PFSK-1 (cell line): ENCODE measurements around the gene SLC43A2.

Source experiments
- FOXP2 ChIP-seq: optimal IDR thresholded peaks from 2 replicates; pipeline ENCODE3; 2011; ENCODE audit warnings: borderline replicate concordance, control low read depth, inconsistent platforms; ENCODE audit not compliant: insufficient read depth; ENCODE audit errors: extremely low read length, extremely low read depth
- POLR2AphosphoS5 ChIP-seq: IDR thresholded peaks from 2 replicates; pipeline ENCODE4 v1.6.1; 2012; ENCODE audit warnings: low read depth, mild to moderate bottlenecking, control low read depth, low read length, moderate library complexity
- SIN3A ChIP-seq: IDR thresholded peaks from 2 replicates; pipeline ENCODE4 v1.6.1; 2012; ENCODE audit warnings: mild to moderate bottlenecking, low read length, moderate library complexity, borderline replicate concordance; ENCODE audit not compliant: insufficient read depth
- TAF1 ChIP-seq: IDR thresholded peaks from 2 replicates; pipeline ENCODE4 v1.6.1; 2012; ENCODE audit warnings: low read length, control low read depth, borderline replicate concordance; ENCODE audit not compliant: insufficient read depth
- TF ChIP-seq, protein P1 (sequence below), 2 experiments: IDR thresholded peaks; 2 replicates each; pipeline versions ENCODE4 v1.6.1 to v1.8.0; 2011 to 2012; ENCODE audit warnings: low read depth in 2 of 2, low read length in 2 of 2, control low read depth in 1 of 2, inconsistent platforms in 1 of 2, mild to moderate bottlenecking in 1 of 2, moderate library complexity in 1 of 2; ENCODE audit not compliant: insufficient read depth in 1 of 2

Gene SLC43A2

DNA sequence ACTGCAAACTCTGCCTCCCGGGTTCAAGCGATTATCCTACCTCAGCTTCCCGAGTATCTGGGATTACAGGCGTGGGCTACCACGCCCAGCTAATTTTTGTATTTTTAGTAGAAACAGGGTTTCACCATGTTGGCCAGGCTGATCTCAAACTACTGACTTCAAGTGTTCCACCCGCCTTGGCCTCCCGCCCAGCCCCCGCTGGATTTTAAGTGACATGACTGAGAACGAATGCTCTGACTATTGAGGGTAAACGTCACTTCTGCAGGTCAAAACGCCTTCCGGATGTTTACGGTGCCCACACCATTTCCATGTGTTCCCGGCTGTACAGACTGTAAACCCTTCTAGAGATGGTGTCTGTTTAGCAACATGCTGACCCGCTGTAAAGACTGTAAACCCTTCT lies 88.8 kb downstream of the SLC43A2 start:
- TF ChIP-seq TAF1 (no peak), FOXP2 (no peak), POLR2AphosphoS5 (no peak), SIN3A (no peak)
- TF ChIP-seq, protein P1, sequence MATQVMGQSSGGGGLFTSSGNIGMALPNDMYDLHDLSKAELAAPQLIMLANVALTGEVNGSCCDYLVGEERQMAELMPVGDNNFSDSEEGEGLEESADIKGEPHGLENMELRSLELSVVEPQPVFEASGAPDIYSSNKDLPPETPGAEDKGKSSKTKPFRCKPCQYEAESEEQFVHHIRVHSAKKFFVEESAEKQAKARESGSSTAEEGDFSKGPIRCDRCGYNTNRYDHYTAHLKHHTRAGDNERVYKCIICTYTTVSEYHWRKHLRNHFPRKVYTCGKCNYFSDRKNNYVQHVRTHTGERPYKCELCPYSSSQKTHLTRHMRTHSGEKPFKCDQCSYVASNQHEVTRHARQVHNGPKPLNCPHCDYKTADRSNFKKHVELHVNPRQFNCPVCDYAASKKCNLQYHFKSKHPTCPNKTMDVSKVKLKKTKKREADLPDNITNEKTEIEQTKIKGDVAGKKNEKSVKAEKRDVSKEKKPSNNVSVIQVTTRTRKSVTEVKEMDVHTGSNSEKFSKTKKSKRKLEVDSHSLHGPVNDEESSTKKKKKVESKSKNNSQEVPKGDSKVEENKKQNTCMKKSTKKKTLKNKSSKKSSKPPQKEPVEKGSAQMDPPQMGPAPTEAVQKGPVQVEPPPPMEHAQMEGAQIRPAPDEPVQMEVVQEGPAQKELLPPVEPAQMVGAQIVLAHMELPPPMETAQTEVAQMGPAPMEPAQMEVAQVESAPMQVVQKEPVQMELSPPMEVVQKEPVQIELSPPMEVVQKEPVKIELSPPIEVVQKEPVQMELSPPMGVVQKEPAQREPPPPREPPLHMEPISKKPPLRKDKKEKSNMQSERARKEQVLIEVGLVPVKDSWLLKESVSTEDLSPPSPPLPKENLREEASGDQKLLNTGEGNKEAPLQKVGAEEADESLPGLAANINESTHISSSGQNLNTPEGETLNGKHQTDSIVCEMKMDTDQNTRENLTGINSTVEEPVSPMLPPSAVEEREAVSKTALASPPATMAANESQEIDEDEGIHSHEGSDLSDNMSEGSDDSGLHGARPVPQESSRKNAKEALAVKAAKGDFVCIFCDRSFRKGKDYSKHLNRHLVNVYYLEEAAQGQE (IDR thresholded peaks at IDR 0.05; ENCODE audit: insufficient read depth in 1 of 2, low read depth in 2 of 2, low read length in 2 of 2): no peak

DNA sequence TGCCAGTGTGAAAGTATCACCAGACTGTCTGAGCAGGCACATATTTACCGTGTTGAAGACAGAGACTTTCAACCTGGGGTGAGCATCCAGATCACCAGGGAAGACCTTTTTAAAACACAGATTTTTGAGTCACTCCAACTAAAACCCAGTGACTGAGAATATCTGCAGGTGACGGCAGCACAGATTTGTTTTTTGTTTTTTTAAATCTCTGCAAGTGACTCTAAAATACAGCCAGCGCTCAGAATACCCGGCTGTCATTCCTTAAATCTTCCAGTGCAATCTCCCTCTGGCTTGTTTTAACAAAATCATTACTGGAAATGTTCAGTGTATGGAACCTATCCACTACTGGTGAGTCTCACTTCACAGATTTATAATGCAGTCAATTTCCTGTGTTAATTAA lies 92.9 kb downstream of the SLC43A2 start:
- TF ChIP-seq, protein P1 (IDR thresholded peaks at IDR 0.05; ENCODE audit: insufficient read depth in 1 of 2, low read depth in 2 of 2, low read length in 2 of 2): no peak

DNA sequence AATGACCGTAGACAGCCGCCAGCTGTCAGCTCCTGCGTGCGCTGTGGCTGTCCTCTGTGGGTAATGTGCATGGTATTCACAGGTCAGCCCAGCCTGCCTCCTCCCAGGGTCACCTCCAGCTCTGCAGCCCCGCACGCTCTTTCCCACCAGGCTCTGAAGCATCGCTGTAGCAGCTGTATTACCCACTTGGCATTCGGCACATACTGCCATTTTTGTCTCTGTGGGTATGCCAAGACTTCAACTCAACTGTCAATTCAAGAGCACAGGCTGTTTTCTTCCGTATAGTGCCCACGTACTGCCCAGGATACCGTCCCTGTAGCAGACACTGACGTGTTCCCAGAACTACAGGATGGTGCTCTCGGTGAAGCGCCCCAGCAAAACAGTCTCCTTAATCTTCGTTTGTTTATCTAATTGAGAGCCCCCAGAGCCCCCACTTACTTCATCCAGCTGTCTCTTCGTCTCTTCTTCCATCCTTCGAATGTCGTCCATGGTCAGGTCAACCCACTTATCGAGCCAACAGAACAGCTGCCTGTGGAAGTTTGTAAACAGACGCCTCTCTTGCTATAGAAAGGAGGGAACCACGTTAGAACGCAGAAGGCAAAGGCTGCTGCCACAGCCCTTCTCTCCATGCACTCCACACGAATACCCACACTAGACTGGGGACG lies 94.8 kb downstream of the SLC43A2 start:
- TF ChIP-seq TAF1 (no peak), SIN3A (no peak), POLR2AphosphoS5 (no peak), FOXP2 (no peak)
- TF ChIP-seq, protein P1 (IDR thresholded peaks at IDR 0.05; ENCODE audit: insufficient read depth in 1 of 2, low read depth in 2 of 2, low read length in 2 of 2): no peak

DNA sequence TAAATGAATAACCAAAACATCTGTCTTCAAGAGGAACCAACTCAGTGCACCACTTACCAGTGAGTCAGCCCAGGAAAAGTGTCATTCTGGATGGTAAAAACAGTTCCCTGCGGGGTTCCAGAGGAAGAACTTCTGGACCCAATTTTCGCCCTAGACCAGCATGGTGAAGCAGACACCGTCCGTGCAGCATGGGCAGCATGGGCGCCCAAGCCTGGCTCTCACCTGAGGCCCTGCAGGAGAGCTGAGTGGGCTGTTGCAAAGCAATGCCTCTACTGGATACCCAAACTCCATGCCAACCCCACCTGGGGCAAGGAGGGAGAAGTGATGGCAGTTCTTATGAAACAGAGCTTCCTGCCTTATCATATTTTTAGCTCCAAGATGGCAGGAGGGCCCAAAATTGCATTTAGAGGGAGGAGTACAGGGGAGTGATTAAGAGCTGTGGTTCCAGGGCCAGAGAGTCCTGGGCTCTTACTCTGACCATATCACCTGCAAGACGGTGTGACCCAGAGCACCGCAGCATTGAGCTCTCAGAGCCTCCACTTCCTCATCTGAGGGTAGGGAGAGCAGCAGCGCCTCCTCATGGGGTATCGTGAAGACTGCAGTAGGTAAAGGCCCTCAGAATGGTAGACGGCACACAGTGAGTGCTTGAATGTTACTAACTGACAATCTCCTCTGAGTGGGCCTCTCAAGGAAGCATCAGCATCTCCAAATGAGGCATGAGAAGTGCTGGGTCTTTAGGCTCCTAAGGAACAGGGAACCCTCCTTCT lies 95.6 kb downstream of the SLC43A2 start:
- TF ChIP-seq TAF1 (no peak), FOXP2 (no peak), POLR2AphosphoS5 (no peak), SIN3A (no peak)
- TF ChIP-seq, protein P1 (IDR thresholded peaks at IDR 0.05; ENCODE audit: insufficient read depth in 1 of 2, low read depth in 2 of 2, low read length in 2 of 2): no peak

DNA sequence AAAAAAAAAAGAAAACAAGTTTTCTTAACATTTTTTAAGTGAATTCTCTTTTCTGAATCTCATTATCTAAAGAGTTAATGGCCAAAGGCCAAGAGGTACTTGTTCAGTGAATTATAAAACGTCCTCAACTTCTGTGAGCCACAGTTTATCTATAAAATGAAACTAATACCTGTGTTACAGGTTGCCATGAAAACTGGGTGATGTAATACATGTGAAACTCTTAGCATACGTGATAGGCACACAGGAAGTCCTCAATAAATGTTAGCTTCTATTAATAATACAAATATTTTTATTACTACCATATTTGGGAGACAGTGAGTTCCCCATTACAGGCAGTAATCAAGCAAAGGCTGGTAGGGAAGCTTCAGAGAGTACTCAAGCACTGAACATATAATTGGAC lies 98.8 kb downstream of the SLC43A2 start:
- no peak for TF ChIP-seq TAF1
- no peak for TF ChIP-seq FOXP2
- TF ChIP-seq SIN3A: no peak
- TF ChIP-seq, protein P1 (IDR thresholded peaks at IDR 0.05; ENCODE audit: insufficient read depth in 1 of 2, low read depth in 2 of 2, low read length in 2 of 2): no peak
- no peak for TF ChIP-seq POLR2AphosphoS5
